HG02571 (cell line): Measurements from ENCODE around the gene RBFOX2.
"Not testable (repeated sequence)": the region's sequence is repeated elsewhere in the genome, so short reads cannot be mapped to it uniquely, and the experiment has no call there.

Source experiments
- ATAC-seq: cut with Tn5 transposase; IDR thresholded peaks from one replicate; pipeline ENCODE4 v1.9.1; 2021; ENCODE audit warnings: mild to moderate bottlenecking, moderate library complexity; ENCODE audit not compliant: unreplicated experiment

RBFOX2 gene

GRCh38 chr22:35746946-35747703, 281.5 kb downstream of the RBFOX2 start:
- ATAC-seq = no peak

- ATAC-seq = no peak
These were observed 282.4 kb downstream of the RBFOX2 start for GRCh38 chr22:35746248-35746647.

GRCh38 chr22:35743326-35743860, 285.2 kb downstream of the RBFOX2 start:
- ATAC-seq = no peak

GRCh38 chr22:35742342-35743100, 286.1 kb downstream of the RBFOX2 start:
- no peak for ATAC-seq

- ATAC-seq = no peak
These were observed 288.0 kb downstream of the RBFOX2 start for GRCh38 chr22:35740616-35741015.

- no peak for ATAC-seq
These were observed 288.7 kb downstream of the RBFOX2 start for GRCh38 chr22:35739931-35740380.

- ATAC-seq = no peak
These were observed 289.3 kb downstream of the RBFOX2 start for GRCh38 chr22:35739076-35739930.

- ATAC-seq = not testable (repeated sequence)
These were observed 290.7 kb downstream of the RBFOX2 start for GRCh38 chr22:35737886-35738285.

GRCh38 chr22:35736701-35737100, 291.9 kb downstream of the RBFOX2 start:
- no peak for ATAC-seq

- no peak for ATAC-seq
These were observed 292.5 kb downstream of the RBFOX2 start for GRCh38 chr22:35736166-35736565.

- ATAC-seq = no peak
These were observed 293.1 kb downstream of the RBFOX2 start for GRCh38 chr22:35735542-35735941.

- ATAC-seq = no peak
These were observed 294.2 kb downstream of the RBFOX2 start for GRCh38 chr22:35734517-35734827.

- no peak for ATAC-seq
These were observed 294.7 kb downstream of the RBFOX2 start for GRCh38 chr22:35733791-35734516.

GRCh38 chr22:35733036-35733435, 295.6 kb downstream of the RBFOX2 start:
- ATAC-seq = no peak

GRCh38 chr22:35732116-35732515, 296.5 kb downstream of the RBFOX2 start:
- no peak for ATAC-seq

GRCh38 chr22:35731321-35731720, 297.3 kb downstream of the RBFOX2 start:
- no peak for ATAC-seq

- no peak for ATAC-seq
These were observed 299.3 kb downstream of the RBFOX2 start for GRCh38 chr22:35729309-35729698.

GRCh38 chr22:35728639-35729308, 299.9 kb downstream of the RBFOX2 start:
- ATAC-seq = no peak

GRCh38 chr22:35727436-35727835, 301.2 kb downstream of the RBFOX2 start:
- no peak for ATAC-seq

GRCh38 chr22:35726933-35727332, 301.7 kb downstream of the RBFOX2 start:
- no peak for ATAC-seq
